ENCODE results near the gene ADCY6.

- TF ChIP-seq, protein P1, sequence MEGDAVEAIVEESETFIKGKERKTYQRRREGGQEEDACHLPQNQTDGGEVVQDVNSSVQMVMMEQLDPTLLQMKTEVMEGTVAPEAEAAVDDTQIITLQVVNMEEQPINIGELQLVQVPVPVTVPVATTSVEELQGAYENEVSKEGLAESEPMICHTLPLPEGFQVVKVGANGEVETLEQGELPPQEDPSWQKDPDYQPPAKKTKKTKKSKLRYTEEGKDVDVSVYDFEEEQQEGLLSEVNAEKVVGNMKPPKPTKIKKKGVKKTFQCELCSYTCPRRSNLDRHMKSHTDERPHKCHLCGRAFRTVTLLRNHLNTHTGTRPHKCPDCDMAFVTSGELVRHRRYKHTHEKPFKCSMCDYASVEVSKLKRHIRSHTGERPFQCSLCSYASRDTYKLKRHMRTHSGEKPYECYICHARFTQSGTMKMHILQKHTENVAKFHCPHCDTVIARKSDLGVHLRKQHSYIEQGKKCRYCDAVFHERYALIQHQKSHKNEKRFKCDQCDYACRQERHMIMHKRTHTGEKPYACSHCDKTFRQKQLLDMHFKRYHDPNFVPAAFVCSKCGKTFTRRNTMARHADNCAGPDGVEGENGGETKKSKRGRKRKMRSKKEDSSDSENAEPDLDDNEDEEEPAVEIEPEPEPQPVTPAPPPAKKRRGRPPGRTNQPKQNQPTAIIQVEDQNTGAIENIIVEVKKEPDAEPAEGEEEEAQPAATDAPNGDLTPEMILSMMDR (IDR thresholded peaks at IDR 0.05; ENCODE audit: extremely low read depth in 1 of 2, insufficient read depth in 1 of 2, low read depth in 1 of 2, low read length in 2 of 2) = no peak
- no peak for TF ChIP-seq EZH2 (IDR thresholded peaks at IDR 0.05; ENCODE audit: borderline replicate concordance, low read depth, low read length, severe bottlenecking)
- TF ChIP-seq POLR2AphosphoS5 (IDR thresholded peaks at IDR 0.05; ENCODE audit: insufficient read depth, low read depth, low read length) = no peak
- no peak for TF ChIP-seq POLR2A (IDR thresholded peaks at IDR 0.05; ENCODE audit: low read depth, low read length)
- TF ChIP-seq, protein P2, sequence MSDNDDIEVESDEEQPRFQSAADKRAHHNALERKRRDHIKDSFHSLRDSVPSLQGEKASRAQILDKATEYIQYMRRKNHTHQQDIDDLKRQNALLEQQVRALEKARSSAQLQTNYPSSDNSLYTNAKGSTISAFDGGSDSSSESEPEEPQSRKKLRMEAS (IDR thresholded peaks at IDR 0.05; ENCODE audit: insufficient read depth, insufficient read length) = no peak
- TF ChIP-seq JUN (IDR thresholded peaks at IDR 0.05; ENCODE audit: borderline replicate concordance, insufficient read depth, insufficient read length, low read depth) = no peak
- TF ChIP-seq MYC (IDR thresholded peaks at IDR 0.05; ENCODE audit: low read depth, low read length) = no peak
- no peak for TF ChIP-seq FOS (IDR thresholded peaks at IDR 0.05; ENCODE audit: borderline replicate concordance, insufficient read depth, low read length)
- TF ChIP-seq GATA2 (IDR thresholded peaks at IDR 0.05; ENCODE audit: insufficient read depth, insufficient read length, low read depth, low read length) = no peak
These were observed 17.2 kb downstream of the ADCY6 start for GRCh38 chr12:48771588-48772112.
